ENCODE results near the gene FEN1.
A peak's percentile ranks its signal among the peaks of the same experiment; 100 is the strongest.

FEN1 gene, protein sequence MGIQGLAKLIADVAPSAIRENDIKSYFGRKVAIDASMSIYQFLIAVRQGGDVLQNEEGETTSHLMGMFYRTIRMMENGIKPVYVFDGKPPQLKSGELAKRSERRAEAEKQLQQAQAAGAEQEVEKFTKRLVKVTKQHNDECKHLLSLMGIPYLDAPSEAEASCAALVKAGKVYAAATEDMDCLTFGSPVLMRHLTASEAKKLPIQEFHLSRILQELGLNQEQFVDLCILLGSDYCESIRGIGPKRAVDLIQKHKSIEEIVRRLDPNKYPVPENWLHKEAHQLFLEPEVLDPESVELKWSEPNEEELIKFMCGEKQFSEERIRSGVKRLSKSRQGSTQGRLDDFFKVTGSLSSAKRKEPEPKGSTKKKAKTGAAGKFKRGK

GRCh38 chr11:61792310-61793082 is at the start of gene FEN1, which contains the start of gene TMEM258:
Gene FEN1 (plus strand): TSS chr11:61792911. CDS start chr11:61795362, 2,451 bp downstream.
Gene TMEM258 (minus strand): TSS chr11:61792599. CDS start chr11:61792558, 41 bp downstream.
- DNase-seq (peak; percentile 91), ATAC-seq (peak; percentile 91)

GRCh38 chr11:61743486-61744095 is 49.1 kb upstream of the FEN1 start:
- DNase-seq: no peak
- ATAC-seq: no peak

DNA sequence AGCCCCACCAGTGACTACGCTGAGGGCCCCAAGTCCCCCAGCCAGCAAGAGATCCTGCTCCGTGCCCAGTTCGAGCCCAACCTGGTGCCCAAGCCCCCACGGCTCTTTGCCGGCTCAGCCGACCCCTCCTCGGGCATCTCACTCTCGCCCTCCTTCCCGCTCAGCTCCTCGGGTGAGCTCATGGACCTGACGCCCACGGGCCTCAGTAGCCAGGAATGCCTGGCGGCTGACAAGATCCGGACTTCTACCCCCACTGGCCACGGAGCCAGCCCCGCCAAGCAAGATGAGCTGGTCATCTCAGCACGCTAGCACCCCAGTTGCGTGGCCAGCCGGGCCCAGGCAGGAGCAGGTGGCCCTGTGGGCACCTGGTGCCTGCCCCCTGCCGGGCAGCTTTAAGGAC is 48.5 kb upstream of the FEN1 start:
- DNase-seq (no peak), ATAC-seq (no peak)

DNA sequence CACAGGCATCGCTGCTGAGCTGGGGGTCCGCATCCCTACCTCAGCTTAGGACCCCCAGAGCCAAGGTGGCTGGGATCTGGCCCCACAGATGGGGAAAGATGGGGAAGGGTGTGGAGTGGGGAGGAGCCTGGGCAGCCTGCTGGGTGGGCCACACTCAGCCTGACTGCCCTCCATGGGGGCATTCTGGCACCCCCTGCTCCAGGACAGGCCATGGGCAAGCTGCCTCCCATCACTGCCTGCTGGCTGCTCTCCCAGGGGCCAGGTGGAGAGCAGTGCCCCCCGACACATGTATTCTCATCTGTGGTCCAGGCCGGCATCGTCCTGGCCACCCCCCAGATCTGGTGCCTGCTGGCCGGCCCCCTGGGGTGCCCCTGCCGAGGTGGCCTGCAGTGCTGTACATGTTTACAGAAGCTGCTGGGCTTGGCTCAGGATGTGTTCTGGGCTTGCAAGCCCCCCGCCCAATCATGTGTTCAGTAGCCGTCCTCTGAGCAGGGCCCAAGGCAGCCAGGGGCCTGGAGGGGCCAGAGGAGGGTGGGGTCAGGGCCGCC is 48.0 kb upstream of the FEN1 start:
- ATAC-seq: no peak
- DNase-seq: no peak

DNA sequence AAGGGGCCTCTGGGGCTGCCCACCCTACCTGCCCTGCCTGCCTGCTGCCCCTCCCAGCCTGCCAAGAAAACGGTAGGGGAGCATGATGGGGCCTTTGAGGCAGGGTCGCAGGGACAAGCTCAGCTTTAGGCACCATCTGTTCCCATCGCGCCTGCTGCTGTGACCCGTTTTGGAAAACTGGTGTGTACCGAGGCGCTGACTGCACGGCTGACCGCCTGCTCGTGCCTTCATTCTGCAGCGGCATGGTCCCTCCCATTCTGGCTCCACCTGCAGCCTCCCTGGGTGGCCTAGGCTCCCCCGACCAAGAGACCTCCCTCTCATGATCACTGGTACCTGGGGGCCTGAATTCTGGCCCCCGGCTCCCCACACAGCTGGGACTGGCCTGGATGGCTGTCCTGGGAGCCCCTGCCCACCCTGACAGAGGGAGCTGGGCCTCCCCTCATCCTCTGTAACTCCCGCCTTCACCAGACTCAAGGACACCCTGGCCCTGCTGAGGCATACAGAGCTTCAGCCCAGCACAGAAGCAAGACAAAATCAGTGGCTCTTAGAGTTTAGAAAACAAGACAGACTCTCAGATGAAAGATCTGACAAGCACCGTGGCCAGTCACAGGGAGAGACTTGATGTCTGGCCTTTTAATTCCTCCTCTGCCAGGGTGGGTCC is 46.8 kb upstream of the FEN1 start:
- no peak for ATAC-seq
- DNase-seq: no peak

DNA sequence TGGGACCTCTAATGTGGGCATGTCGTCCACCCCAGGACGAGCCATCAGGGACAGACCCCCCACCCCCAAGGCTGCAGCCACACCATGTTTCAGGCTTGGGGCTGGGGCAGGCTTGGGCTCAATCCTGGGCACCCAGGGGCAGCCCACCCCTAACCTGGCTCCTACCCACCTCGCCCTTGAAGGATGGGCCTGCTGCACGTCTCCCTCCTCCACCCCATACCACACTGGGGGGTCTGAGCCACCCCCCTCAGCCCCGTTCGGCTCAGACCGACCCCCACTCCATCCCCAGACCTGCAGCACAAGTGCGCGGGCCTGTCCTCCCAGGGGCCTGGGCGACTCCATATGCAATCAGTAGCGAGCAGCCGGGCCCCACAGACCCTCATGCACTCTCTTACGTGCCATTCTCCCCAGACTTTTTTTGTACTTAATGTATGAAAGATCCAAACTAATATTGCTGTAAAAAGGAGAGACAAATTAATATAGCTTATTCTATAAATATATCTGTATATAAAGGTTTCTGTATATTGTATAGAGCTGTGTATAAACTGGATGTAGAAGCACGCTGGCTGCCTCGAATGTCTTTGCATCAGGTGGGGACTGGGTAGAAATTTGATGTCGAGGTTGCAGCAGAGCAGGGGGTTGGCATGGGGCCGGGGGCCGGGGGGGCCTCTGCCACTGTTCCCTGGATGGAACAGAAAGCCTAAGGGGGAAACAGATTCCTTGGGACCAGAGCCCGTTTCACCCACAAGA is 46.1 kb upstream of the FEN1 start:
- DNase-seq (no peak), ATAC-seq (no peak)

GRCh38 chr11:61747192-61747966 is 45.3 kb upstream of the FEN1 start:
- DNase-seq (peak; percentile 68), ATAC-seq (no peak)

- ATAC-seq (no peak), DNase-seq (no peak)
Observed at GRCh38 chr11:61747967-61748285, 44.8 kb upstream of the FEN1 start.

DNA sequence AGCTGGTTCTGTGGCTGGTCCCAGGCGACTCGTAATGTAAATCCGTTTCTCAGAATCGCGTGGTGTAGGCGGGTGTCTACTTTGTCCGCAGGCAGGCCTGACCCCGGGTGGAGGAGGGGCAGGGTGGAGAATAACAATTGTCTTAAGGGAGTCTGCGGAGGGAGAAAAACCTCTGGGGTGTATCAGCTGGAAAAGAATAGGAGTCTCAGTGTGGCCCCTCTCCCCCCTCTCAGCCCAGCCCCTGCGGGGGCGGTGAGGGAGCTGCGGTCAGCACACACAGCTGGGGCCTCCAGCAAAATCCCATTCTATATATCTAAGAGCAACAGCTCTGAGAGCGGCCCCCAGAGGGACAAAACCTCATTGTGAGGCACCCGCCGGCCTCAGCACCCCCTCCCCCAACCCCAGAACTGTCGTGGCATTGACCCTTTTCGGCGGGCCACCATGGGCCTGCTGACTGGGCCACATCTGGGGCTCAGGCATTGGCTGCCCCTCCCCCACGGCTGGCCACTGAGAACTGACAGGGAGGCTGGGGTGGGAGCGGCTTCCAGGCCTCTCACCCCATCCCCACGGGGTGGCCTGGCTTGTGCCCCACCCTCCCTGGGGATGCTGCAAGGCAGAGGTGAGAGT is 43.0 kb upstream of the FEN1 start:
- DNase-seq (no peak), ATAC-seq (no peak)

GRCh38 chr11:61750631-61751273 is 42.0 kb upstream of the FEN1 start:
- no peak for ATAC-seq
- DNase-seq: no peak

GRCh38 chr11:61751384-61751783 is 41.3 kb upstream of the FEN1 start:
- ATAC-seq (no peak), DNase-seq (no peak)

DNA sequence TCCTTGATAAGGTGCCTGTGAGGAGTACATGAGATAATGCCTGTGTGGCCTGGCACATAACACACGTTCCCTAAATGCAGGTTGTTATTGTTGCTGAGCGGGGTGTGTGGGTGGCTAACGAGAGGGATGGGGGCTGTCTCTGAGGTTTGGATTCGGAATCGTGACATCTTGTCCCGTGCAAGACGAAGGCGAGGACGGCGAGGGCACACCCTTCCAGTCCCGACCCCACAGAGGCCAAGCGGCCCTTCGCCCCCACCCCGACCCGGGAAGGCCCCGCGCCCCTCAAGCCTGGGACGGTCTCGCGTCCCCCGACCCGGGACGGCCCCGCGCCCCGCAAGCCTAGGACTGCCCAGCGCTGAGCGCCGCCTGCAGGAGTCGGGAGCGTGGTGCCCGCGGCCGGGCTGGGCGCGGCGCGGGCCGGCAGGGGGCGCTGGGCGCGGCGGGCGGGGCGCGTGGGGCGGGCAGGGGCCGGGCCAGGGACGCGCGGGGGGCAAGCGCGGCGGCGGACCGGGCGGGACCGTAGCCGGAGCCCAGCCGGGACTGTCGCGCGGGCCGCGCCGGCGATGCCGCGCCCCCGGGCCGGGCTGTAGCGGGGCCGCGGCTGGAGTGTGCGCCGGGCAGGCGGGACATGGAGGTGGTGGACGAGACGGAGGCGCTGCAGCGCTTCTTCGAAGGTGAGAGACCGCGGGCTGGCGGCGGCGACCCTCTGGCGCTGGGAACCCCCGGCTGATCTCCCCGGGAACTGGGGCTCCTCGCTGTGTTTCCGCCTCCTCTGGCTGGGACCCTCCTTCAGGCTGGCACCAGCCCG is 40.4 kb upstream of the FEN1 start, which contains the start of gene MYRF:
Gene MYRF, plus strand, starts transcription at position 520 of the 808 bp plus-strand sequence. Its CDS starts 109 bp downstream, at position 629.
- peak; percentile 77 for DNase-seq
- ATAC-seq: peak; percentile 76

GRCh38 chr11:61752925-61753521 is 39.7 kb upstream of the FEN1 start:
- DNase-seq (no peak), ATAC-seq (no peak)

DNA sequence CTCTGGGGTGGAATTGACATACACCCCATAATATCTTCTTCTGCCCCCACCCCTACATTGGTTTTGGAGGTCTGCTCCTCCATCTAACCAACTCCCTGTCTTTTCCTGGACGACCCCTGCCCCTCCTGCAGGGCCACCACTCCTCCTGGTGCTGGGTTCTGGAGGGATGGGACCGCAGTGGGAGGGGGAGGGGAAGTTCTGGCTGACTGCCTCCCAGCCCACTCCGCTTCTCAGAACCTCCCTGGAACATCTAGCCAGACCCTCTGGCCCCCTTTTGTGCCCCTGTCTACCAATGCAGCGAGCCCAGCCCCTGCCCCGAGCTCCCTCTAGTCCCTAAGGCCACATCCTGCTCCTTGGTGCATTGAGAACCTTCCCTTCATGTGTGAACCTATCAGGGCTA is 39.0 kb upstream of the FEN1 start:
- ATAC-seq: no peak
- no peak for DNase-seq

- no peak for ATAC-seq
- DNase-seq: no peak
Observed at GRCh38 chr11:61754534-61755482, 37.9 kb upstream of the FEN1 start.

DNA sequence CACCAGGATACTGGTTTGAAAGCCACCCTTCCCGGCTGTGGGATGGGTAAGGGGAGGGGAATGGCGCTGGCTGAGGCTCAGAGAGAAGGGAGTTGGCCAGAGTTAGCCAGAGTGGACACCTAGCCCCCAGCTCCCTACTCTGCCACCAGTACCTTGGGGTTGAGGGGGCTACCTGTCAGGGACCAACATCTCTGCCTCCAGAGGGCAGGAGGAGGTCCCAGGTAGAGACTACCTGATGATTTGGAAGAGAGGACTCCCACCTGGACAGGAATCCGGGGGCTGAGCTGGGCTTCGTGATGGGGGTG is 36.6 kb upstream of the FEN1 start:
- DNase-seq: no peak
- no peak for ATAC-seq

Data from stimulated activated naive CD8-positive, alpha-beta T cell treated with anti-CD3 and anti-CD28 coated beads, Interleukin-15, Interleukin-2, amounts not matched to agents 100 U/mL and 50 U/mL, for 24 hours (primary cell).